ENCODE results near the gene ILF3.

- no peak for TF ChIP-seq CTCF (optimal IDR thresholded peaks at IDR 0.05 in 1 of 3, IDR thresholded peaks at IDR 0.05 in 1 of 3, conservative IDR thresholded peaks at IDR 0.05 in 1 of 3; ENCODE audit: extremely low read depth in 1 of 3, insufficient read depth in 2 of 3, low read length in 3 of 3)
- TF ChIP-seq EZH2 (IDR thresholded peaks at IDR 0.05; ENCODE audit: low read length): no peak
Observed at GRCh38 chr19:10736916-10737551, 82.9 kb downstream of the ILF3 start.
